Stimulated activated CD8-positive, alpha-beta memory T cell treated with anti-CD3 and anti-CD28 coated beads, Interleukin-15, amount 100 ng/mL, for 24 hours (primary cell): ENCODE measurements around the gene ALOXE3.
"Not testable (repeated sequence)": the region's sequence is repeated elsewhere in the genome, so short reads cannot be mapped to it uniquely, and the experiment has no call there.

ENCODE experiments used
- DNase-seq: peaks from one replicate; pipeline ENCODE4 v3.0.0-alpha.2; 2020; ENCODE audit warnings: low read depth

The ALOXE3 gene

DNA sequence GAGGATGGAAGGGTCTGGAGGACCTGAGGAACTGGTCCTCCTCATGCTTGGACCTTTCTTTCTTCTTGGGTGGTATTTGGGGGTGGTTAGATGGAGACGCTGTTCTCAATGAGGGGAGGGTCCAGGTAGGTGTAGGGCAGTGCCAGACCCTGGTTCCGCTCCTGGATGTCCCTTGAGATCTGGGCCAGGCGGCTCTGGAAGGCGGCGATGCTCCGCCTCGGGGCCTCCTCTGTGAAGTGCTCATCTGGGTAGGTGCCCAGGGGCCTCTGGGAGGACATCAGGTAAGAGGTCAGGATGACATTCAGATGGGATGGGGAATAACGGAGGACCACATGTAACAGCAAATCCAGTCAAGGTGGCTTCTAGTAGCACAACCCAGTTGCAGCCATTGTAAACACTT lies 21.8 kb downstream of the ALOXE3 start:
- DNase-seq = no peak

DNA sequence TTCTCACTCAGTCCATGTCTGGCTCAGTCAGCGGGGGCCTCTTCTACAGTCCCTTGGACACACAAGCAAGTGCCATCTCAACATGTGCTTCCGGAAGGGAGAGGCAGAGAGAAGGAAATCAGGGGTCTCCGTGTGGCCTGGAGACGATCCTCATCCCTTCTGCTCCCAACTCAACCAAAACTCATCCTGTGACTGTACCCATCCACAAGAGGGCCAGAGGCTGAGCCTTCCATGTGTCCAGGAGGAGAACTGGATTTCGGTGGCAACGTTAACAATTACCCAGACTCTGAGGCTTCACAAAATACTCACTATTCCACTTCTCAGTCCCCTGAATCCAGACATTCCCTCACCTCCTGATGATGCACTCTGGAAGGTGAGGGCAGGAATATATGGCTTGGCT lies 23.0 kb downstream of the ALOXE3 start:
- no peak for DNase-seq

DNA sequence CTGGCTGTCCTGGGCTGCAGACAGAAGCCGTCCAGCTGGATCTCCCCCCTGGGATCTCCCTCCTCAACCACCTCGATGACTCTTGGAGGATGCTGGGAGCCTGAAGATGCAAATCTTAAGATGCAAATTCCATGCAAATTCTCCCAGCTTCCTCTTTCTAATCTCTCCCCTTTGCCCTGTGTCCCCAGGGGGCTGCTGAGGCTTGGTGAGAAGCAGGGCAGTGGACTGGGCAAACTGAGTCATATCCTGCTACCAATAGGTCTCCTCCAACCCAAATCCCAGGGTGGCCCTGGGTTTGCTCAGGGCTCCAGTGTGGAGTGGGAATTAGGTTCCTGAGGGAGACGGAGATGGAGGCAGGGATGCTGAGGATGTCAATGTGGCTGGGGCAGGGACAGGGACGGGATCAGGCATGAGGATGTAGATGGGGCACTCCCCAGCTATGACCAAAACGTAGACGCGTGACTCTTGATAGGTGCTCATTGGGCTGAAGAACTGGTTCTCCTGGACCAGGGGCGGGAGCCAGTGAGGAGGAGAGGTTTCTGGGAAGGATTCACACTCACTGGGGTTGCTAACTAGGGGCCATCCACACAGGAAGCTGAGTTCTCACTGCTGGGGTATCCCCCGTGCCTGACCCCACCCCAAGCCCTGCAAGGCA lies 27.2 kb downstream of the ALOXE3 start:
- no peak for DNase-seq

DNA sequence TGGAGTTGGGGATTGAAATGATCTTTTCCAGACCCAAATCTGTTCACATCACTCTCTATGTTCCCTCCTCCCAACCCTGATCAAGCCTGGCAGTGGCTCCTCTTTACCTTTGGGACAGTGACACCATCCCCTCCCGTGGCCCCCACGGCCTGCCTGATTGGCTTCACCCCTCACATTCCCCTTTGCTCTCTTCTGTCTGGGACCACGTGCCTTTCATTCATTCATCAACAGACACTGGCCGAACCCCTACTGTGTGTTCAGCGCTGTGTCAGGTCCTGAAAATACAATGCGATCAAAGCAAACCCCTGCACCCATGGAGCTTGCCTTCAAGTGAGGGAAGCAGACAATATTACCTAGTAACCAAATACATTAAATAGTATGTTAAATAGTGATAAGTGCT lies 28.6 kb downstream of the ALOXE3 start:
- DNase-seq = no peak

DNA sequence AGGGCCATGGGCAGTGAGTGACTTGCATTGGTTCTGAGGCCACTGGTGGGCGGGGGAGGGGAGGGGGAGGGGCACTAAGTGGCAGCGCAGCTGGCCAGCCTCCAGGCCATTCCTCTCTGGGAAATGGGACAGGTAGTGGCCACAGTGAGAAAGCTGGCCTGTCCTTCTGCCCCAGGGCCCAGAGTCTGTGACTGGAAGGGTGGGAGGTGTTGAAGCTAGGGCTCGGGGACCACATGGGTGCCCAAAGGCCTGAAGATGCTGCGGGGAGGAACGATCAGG lies 30.4 kb downstream of the ALOXE3 start:
- no peak for DNase-seq

DNA sequence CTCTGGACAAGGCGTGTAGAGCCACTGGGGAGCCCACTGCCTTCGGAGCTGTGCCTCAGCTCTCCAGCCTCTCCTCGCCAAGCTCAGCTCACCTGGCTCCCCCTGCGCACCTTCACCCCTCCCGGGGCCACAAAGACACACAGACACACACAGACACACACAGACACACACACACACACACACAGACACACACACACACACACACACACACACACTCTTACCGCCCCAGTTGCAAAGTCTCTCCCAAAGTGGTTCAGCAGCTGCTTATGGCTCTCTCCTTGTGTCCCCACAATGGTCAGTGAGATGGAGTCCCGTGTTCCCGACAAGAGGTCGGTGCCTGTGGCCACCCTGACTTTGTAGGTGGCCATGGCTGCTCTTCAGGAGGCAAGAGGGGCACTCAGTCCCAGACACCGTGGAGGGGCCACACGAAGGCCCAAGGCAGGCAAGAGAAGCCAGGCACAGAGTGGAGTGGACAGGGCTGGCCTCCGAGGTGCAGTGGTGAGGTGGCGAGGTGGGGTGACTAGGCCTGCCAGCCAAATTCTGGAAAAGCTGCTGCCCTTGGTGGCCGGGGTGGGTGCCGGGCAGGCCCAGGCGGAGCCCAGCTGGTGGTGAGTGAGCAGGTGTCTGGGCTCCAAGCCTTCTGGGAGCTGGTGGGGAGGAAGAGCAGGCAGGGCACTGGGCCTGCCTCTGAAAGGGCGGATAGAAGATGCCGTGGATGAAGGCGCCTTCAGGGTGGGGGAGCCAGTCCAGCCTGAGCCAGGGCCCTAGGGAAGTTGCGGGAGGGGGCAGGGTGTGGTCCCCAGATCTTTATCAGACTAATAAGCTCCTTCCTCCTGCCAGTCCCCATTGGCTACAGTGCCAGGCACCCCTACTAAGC lies 31.0 kb downstream of the ALOXE3 start, which contains the start of gene ALOX12B:
Gene ALOX12B, minus strand, starts transcription at position 642 of the 877 bp plus-strand sequence. Its CDS starts 274 bp downstream, at position 368.
- DNase-seq = no peak

DNA sequence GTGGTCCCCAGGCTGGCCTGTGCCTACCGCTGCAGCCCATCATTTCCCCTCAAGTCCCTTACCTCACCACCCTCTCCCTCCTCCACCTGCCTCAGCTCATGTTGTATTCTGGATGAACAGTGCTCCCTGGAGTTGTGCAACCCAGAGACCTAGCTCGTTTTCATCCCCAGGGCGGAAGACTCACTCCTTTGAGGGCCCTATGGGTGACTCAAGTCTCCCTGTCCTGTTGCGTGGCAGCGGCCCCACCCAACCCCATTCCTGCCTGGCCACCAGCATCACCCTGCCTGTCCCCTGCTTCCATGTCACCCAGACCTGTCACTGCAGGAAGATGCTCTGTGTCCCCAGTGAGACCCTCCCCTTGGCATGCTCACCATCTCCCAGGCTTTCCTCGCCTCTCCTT lies 34.1 kb downstream of the ALOXE3 start:
- DNase-seq = no peak

DNA sequence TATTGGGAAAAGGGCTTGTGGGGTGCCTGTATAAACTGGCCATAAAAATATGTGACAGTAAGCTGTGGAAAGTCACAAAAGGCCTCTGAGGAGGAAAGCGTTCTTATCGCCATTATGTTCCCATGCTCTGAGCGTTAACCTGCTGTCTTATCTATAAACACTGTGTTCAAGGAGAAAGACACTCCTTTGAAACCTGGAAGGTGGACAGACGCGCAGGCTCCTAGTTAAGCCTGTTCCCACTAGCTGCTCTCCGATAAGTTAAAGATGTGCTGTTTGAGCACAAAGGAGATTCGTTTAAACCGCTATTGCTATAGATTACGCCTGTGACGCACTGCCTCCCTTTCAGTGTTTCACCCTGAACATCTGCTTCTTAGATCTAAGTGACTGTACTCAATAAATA lies 36.0 kb downstream of the ALOXE3 start:
- DNase-seq = no peak

DNA sequence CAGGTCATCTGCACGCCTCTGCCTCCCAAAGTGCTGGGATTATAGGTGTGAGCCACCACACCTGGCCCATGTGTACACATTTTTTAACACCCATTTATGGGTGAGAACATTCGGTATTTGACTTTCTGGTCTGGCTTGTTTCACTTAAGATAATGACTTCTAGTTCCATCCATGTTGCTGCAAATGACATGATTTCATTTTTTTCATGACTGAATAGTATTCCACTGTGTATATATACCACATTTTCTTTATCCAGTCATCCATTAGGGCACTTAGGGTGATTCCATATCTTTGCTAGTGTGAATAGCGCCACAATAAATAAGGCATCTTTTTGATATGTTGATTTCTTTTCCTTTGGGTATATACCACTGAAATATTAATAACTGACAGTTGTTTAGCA lies 36.4 kb downstream of the ALOXE3 start:
- DNase-seq = no peak

DNA sequence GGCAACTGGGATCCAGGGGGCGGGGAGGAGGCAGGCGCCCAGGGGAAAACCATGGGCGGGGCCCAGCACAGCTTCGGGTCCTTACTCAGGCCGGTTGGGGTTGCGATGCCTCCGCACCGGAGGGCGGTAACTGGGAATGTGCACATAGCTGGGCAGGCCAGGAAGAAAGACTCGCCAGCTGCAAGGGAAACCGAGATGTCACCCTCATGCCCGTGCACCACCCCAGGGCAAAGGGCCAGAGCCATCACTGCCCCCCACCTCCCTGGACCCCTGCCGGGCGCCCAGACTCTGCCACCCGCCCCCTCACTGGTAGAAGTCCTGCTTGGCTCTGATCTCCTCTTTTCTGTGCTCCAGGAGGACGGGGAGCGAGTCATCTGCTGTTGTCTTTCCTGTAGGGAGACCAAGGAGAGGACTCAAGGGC lies 37.5 kb downstream of the ALOXE3 start:
- DNase-seq = no peak

DNA sequence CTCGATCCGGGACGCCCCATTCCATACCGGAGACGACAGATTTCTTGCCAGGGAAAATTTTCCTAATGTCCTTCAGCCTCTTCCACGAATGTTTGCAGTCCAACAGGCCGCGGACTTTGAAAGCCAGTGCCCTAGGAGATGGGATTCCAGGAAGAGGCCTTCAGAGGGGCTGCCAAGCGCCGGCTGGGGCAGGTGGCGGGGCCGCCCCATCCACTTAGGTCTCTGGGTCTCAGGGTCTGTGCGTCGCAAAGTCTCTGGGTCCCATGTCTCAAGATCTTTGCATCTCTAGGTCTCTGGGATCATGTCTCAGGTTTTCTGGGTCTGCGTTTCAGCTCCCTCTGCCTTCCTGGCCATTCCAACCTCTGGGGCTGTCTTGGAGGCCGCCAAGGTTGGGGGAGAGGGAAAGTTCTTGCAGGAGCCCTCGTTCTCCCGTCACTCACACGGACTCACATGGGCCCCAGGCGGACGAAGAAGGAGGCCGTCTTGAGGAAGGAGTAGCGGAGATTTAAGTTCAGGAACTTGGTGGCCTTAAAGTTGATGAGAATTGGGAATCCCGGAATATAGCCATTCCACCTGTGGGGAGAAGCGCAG lies 38.0 kb downstream of the ALOXE3 start:
- no peak for DNase-seq

DNA sequence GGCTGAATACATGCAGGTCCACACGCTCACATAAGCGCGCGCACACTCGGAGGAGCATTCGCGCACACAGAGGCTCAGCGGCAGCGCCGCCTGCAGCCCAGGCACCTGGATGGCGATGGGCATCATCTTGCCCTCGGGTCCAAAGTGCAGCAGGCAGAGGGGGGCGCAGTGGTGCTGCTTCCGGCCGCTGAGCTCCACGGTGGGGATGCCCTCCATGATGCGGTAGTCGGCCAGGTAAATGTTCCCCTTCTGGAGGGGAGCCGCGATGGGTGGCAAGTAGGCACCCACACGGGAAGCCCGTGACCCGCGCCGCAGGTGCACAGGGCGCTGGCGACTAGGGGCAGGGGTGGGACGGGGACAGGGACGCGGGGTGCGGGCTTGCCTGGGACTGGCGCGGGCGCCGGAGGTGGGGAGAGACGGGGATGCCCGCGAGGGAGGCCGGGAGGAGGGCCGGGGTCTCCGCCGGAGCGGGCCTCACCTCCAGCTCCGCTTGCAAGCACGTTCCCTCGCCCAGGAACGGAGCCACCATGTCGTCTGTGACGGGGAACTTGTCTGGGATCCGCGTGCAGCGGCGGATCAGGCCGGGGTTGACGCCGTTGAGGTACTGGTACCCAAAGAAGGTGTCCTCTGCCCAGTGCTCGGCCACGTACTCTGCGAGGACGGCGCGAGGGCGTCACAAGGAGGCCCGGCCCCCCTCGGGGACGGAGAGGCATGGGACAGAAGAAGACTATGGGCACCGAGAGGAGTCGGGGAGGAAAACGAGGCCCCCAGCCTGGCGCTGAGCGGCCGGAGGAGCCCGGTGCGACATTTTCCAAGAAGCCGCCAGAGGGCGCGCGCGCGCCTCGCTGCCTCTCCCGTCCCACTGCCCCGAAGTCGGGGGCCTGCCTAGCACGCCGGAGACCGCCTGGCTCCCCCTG lies 38.8 kb downstream of the ALOXE3 start:
- peak; percentile 75 for DNase-seq

DNA sequence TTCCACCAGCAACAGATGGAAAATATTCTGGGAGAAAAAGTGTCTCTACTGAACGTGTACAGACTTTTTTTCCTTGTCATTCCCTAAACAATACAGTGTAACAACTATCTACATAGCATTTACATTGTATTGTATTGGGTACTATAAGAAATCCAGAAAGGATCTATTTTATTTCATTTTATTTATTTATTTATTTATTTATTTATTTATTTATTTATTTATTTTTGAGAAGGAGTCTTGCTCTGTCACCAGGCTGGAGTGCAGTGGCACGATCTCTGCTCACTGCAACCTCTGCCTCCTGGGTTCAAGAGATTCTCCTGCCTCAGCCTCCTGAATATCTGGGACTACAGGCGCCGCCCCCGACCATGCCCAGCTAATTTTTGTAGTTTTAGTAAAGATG lies 40.4 kb downstream of the ALOXE3 start:
- DNase-seq = not testable (repeated sequence)

DNA sequence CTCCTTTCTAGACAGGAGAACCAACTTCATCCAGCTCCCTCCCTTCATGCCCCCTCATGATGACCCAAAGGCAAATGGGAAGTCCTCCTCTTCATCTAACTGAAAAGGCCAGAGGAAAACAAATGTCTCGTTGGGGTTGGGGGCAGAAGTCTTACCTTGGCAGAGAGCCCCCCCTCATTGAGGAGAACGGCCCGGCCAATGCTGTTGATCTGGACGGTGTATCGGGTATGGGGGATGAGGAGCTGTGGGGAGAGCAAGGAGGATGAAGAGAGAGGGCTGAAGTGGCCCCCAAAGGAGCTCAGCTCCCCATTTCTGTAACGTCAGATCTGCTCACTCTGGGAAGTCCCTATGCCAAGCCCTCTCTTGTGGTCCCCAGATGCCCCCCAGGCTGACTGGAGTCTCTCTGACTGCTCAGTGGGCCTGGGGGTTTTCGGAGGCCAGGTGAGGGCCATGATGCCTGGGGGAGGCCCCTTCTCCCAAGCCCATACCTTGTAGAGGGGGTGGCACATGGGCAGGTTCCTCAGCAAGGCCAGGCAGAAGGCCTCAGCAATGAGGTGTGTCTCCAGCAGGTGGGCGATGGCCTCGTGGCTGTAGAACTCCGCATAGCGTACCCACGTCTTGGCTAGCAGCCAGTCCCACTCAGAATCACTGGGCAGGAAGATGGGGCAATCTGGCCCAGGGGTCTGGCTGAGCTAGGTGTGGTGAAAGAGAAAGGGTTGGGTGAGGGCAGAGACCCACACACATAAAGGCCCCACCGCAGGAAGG lies 41.6 kb downstream of the ALOXE3 start:
- no peak for DNase-seq

DNA sequence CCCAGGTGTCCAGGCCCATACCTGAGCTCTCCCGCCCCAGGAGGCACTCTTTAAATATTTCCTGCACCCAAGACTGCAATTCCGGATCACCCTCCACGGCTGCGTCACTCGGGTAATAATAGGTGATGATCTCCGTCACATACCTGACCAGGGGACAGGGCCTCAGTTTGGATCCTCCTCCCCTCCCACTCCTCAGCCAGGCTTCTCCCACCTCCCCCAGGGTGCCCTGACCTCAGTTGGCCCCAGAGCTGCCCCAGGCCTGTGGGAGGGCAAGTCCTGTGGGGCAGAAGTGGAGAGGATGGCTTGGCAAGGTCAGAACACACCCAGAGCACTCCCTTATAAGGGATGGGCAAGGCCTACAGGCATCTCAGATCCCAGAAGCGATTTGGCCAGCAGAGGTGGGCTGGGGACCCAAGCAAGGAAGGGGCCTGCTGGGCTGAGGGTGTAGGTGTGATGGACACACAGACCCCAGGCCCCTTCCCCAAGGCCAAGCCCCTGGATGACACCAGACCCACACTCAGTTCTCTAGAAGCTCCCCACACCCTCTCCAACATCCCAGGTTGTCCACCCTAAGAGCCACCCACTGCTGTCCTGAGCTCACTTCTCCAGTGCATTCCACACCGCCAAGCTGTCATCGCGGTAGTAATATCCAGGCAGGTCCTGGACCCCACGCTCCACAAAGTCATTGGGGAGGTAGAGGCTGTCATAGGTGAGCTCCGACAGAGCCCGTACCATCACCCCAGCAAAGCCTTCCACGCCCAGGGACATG lies 42.6 kb downstream of the ALOXE3 start:
- no peak for DNase-seq

DNA sequence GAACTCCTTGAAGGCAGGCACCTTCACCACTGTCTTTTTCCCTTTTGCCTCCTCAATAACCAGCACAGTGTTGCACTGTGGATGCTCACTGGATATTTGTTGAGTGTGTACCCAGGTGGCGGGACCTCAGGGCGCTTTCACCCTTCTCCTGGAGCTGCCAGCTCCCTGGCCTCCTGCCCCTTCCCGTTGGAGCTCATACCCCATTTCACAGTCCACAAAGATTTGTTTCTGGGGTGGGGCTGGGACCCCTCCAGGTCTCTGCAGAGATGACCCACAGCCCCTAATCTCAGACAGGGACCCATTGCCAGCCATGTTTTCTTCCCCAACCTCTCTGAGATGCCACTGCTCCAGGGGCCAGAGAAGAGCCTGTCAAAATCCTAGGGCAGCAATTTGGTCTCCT lies 43.2 kb downstream of the ALOXE3 start:
- DNase-seq = no peak

DNA sequence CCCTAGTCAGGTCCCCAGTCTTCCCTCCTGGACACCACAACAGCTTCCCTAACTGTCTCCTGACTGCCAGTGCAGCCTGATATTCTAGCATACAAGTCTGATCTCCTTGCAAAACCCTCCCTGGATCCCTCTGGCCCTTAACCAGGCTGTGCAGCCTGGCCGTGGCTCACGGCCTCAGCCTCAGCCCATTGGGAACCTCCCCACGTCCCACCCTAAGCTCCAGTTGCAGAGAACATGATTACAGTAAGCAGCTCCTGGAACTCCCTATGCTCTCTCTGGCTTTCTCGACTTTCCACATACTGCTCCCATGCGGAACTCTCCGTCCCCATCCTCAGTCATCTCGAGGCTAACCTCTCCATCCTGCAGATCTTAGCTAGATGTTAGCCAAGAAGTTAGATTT lies 43.8 kb downstream of the ALOXE3 start:
- no peak for DNase-seq

DNA sequence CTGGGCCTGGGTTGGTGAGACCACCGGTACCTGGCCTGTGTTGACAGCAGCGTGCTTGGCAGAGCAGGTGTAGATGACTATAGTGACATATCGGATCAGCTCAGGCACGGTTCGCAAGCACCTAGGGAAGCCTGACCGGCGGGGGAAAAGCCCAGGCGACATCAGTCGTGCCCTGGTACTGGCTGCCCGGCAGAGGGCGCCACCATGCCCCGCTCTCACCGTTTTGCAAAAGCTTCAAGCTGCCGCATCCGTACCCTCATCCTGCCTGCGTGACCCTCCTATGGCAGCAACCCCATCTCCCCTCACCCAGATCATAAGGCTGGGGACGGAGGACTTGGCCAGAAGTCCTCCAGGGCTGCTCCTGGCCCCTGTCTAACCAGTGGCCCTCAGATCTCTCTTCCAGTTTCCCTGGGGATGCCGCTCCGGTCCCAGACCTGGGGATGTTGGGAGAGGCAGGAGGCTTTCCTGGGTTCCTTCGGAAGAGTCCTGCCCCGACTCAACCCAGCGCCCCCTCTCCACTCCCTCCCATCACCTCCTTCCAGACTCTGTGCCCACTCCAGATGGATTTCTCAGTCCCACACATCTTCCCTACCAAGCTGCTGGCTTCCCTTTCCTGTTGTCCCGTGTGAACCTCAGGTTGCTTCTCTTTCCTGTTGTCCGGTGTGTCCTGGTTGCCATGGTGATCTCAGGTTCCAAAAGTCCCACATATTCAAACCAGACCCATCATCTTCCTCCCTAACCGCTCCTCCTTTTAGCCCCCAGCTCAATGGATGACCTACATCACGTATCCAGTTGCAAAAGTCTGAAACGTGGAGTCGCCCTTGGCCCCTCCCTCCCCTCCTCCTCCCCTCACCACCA lies 44.5 kb downstream of the ALOXE3 start:
- peak; percentile 77 for DNase-seq

DNA sequence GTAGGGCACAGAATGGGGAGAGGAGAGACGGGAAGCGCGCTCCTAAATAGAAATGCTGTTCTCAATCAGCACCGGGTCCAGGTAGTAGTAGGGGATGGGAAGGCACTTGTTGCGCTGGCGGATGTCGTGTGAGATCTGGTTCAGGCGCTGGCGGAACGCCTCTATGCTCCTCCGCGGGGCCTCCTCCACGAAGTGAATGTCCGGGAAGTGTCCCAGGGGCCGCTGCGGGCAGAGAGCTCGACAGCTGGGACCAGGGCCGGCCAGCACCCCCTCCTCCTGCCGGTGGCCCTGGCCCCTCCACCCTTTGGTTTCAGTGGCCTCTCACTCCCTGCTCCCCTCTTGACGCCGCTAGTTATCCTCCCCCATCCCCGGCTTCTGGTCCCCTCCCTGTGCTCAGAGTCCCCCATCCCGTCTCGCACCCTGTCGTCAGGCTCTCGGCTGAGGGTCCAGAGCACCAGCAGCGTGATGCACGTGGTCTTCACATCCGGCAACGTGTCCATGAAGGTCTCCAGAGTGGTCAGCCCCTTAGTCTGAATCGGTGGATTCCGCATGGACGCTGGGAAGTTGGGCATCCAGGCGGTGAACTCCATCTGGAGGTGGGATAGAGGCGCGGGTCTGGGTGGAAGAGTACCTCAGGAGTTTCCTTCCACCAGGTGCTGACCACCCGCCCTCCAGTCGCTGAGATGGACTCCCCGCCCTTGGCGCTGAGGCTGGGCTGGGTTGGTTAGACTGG lies 45.4 kb downstream of the ALOXE3 start:
- DNase-seq = no peak
